ENCODE measurements around the gene ESYT3. TPM values are rescaled to one million over a fixed set of nuclear protein-coding genes. Genes with fewer than 3 reads are reported as not detected.

ESYT3 gene
- total and polyA plus RNA-seq, 9 of the 15 experiments (the other 6 are each of a cell fraction or from before 2014, with no cell fraction given): not detected

DNA sequence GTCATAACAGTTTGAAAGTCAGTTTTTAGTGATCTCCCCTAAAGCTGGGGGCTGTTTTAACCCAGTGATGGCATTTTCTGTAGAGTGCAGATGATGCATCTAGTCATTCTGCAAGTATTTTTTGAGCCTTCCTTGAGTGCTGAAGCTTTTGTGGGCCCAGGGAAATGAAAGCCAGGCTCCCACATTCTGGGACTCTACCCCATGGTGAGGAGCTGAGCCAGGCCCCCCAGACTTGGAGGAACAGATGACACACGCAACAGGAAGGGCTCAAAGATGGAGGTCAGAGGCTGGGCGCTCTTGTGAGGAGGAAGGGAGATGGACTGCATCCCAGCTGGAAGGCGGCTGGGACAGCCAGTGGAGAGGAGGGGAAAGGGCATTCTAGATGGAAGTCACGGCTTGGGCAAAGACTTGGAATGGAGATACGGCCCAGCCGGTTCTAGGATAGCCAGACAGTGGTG is 45.2 kb upstream of the ESYT3 start:
- Histone ChIP-seq H3K9me3 (replicated peaks; ENCODE audit: control insufficient read depth, insufficient read depth, low read depth, low read length) (no peaks in the 10 kb centered on the region), H3K4me3 (no peak overlapping the region), H3K79me2 (ENCODE audit: control insufficient read depth, insufficient read depth, low read length) (no peaks in the 10 kb centered on the region), H3K27me3 (ENCODE audit: control insufficient read depth in 2 of 2, insufficient read depth in 2 of 2, low read length in 2 of 2) (peaks cover 0 to 7% of the 10 kb centered on the region in 2 experiments; a peak in 1 of 5 replicates), H2AFZ (ENCODE audit: low read depth, low read length) (no peak overlapping the region), H3K4me2 (ENCODE audit: insufficient read depth, low read length) (no peak overlapping the region), H3K36me3 (ENCODE audit: control insufficient read depth, insufficient read depth, low read length) (no peaks in the 10 kb centered on the region), H3K27ac (ENCODE audit: extremely low read depth, low read depth, low read length) (no peak overlapping the region), H3K4me1 (replicated peaks in 1 of 2; ENCODE audit: control insufficient read depth in 2 of 2, insufficient read depth in 2 of 2, low read length in 2 of 2) (no peaks in the 10 kb centered on the region; a peak in 1 of 5 replicates), H3K9me1 (ENCODE audit: control insufficient read depth, insufficient read depth, low read length) (no peaks in the 10 kb centered on the region), H3K9ac (ENCODE audit: insufficient read depth in 1 of 2, low read depth in 2 of 2, low read length in 2 of 2) (no peak overlapping the region), H4K20me1 (replicated peaks; ENCODE audit: control insufficient read depth, insufficient read depth, low read length) (no peaks in the 10 kb centered on the region)
- FAIRE-seq (no peak), ATAC-seq (no peak), DNase-seq (ENCODE audit: extremely low read depth in 1 of 4, low spot score in 3 of 4) (no peak)
- ChIA-PET POLR2A (no interaction called here), CTCF (ENCODE audit: low intra/inter-chr PET ratio) (no interaction called here)
- in situ Hi-C loops (cut with MboI): no loop called here
- WGBS (ENCODE audit: insufficient coverage, low coverage, missing lambda C conversion rate): 11% methylated on average over 5 of the region's 6 CpGs
- intact Hi-C loops (cut with micrococcal nuclease): loop anchor here (10.0 kb wide), 1 partner anchor 54 kb away; no protein-coding TSS in a partner anchor
- BruUV-seq (replicated peaks): no TSS peak
- no peak for TF ChIP-seq CBX5 (IDR thresholded peaks at IDR 0.05; ENCODE audit: borderline replicate concordance, low read depth)
- no peak for TF ChIP-seq RFX7 (CRISPR knock-in tag; IDR thresholded peaks at IDR 0.05)
- no peak for TF ChIP-seq ZNF512 (tag; IDR thresholded peaks at IDR 0.05)
- no peak for TF ChIP-seq SRF (CRISPR knock-in tag; IDR thresholded peaks at IDR 0.05)
- TF ChIP-seq, protein P1, sequence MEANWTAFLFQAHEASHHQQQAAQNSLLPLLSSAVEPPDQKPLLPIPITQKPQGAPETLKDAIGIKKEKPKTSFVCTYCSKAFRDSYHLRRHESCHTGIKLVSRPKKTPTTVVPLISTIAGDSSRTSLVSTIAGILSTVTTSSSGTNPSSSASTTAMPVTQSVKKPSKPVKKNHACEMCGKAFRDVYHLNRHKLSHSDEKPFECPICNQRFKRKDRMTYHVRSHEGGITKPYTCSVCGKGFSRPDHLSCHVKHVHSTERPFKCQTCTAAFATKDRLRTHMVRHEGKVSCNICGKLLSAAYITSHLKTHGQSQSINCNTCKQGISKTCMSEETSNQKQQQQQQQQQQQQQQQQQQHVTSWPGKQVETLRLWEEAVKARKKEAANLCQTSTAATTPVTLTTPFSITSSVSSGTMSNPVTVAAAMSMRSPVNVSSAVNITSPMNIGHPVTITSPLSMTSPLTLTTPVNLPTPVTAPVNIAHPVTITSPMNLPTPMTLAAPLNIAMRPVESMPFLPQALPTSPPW (CRISPR knock-in tag; IDR thresholded peaks at IDR 0.05): no peak
- no peak for TF ChIP-seq NKRF (IDR thresholded peaks at IDR 0.05; ENCODE audit: borderline replicate concordance)
- TF ChIP-seq MYC (IDR thresholded peaks at IDR 0.05; ENCODE audit: low read depth, low read length): no peak
- TF ChIP-seq MYC (CRISPR knock-in tag; IDR thresholded peaks at IDR 0.05; ENCODE audit: borderline replicate concordance, low read depth): no peak
- no peak for TF ChIP-seq SIX5 (IDR thresholded peaks at IDR 0.05; ENCODE audit: borderline replicate concordance in 1 of 2, insufficient read depth in 1 of 2, low read depth in 1 of 2, low read length in 2 of 2)
- no peak for TF ChIP-seq TCF7L2 (IDR thresholded peaks at IDR 0.05; ENCODE audit: low read depth, low read length)
- TF ChIP-seq ELF4 (CRISPR knock-in tag; IDR thresholded peaks at IDR 0.05): no peak
- no peak for TF ChIP-seq ZNF184 (CRISPR knock-in tag; IDR thresholded peaks at IDR 0.05)
- TF ChIP-seq ZFP30 (CRISPR knock-in tag; IDR thresholded peaks at IDR 0.05; ENCODE audit: borderline replicate concordance): no peak
- no peak for TF ChIP-seq ZMIZ1 (IDR thresholded peaks at IDR 0.05; ENCODE audit: low read depth in 2 of 2, low read length in 2 of 2)

Data from K562 (cell line).